Effector CD8-positive, alpha-beta T cell (primary cell): ENCODE measurements around the gene DDX42.
"Not testable (repeated sequence)": the region's sequence is repeated elsewhere in the genome, so short reads cannot be mapped to it uniquely, and the experiment has no call there.

Source experiments
- DNase-seq: peaks from one replicate; lab custom pipeline; 2025; lab: John Stamatoyannopoulos, UW

Gene DDX42

DNA sequence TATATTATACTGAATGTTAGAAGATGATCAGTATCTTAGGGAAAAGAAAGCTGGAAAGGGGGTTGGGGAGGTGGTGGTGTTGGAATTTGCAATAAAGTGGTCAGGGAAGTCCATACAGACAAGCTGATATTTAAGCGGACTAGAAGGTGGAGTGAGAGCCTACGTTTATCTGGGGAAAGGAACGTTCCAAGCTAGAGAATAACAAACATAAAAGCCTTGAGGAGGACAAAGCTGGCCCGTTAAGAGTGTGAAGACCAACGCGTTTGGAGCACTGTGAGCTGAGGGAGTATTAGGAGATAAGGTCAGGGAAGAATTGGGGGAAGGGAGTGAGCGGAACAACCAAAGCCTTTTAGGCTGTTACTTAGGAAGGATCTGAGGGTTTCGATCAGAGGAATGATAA, 1.4 kb downstream of the DDX42 start:
- no peak for DNase-seq

DNA sequence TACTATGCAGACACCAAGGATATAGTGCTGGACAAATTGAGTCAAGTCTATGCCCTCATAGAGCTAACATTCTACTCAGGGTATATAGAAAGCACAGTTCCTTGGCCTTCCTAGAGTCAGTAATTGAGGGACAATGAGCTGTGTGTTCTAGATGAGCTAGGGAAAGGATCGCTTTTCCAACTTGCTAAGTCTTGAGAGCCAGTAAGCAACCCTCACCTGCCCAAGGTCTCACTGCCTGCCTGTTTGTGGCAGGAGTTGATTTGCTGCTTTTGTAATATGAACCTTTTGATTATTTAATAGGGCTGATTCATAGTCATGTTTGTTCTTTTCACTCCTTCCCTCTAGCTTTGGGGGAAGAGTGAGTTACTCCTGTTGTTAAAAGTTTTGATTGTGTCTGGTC, 6.5 kb downstream of the DDX42 start:
- no peak for DNase-seq

DNA sequence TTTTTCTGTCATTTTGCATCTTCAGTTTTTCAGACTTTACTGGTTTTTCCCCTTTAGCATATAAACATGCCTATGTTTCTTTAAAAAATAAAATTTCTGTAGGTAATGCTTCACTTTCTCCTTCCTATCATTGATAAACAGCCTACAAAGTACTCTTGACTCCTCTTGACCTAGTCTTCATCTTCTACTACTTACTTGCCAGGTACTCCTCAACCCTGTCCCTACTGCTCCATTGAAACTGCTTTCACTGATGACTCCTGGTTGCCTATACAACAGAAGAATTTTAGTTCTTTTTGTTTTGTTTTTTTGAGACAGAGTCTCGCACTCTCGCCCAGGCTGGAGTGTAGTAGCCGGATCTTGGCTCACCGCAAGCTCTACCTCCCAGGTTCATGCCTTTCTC, 7.0 kb downstream of the DDX42 start:
- DNase-seq, result no peak

DNA sequence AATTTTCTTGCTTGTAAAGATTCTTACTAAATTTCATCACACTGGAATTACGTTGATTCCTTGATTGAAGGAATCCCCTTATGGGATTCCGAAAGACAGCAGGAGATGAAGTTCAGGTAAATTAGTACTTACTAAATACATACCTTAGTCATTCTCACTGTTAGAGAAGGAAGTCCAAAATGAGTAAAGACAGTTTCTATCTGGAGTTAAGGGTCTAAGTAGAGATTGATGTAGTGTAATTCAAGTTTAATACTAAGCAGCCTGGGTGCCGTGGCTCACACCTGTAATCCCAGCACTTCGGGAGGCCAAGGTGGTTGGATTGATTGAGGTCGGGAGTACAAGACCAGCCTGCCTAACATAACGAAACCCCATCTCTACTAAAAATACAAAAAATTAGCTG, 9.6 kb downstream of the DDX42 start:
- no peak for DNase-seq

DNA sequence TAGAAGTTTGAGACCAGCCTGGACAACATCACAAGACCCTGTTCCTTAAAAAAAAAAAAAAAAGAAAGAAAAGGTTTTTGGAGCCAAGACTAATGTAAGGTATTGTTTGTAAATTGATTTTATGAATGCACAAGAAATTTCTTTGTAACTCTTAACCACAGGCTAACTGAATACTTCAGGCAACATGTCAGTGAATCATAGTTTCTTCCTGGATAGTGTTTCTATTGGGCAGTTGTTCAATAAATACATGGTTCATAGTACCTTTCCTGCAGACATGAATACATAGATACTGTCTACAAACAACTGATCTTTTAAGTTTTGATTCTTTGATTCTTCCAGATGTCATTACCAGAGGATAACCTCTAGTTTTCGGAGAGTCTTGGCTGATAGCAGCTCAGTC, 11.6 kb downstream of the DDX42 start:
- DNase-seq, result no peak

DNA sequence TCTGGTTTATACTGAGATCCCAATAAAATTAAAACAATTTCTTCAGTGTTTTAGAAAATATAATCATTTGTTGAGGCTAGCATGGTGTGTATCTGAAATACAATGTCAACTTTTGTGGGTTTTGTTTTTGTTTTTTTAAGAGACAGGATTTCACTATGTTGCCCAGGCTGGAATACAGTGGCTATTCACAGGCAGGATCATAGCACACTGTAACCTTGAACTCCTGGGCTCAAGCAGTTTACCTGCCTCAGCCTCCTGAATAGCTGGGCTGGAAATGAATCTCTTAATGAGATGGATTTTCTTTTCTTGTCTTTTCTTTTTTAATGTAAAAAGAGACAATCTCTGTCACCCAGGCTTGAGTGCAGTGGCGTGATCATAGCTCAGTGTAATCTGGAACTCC, 12.1 kb downstream of the DDX42 start:
- no peak for DNase-seq

DNA sequence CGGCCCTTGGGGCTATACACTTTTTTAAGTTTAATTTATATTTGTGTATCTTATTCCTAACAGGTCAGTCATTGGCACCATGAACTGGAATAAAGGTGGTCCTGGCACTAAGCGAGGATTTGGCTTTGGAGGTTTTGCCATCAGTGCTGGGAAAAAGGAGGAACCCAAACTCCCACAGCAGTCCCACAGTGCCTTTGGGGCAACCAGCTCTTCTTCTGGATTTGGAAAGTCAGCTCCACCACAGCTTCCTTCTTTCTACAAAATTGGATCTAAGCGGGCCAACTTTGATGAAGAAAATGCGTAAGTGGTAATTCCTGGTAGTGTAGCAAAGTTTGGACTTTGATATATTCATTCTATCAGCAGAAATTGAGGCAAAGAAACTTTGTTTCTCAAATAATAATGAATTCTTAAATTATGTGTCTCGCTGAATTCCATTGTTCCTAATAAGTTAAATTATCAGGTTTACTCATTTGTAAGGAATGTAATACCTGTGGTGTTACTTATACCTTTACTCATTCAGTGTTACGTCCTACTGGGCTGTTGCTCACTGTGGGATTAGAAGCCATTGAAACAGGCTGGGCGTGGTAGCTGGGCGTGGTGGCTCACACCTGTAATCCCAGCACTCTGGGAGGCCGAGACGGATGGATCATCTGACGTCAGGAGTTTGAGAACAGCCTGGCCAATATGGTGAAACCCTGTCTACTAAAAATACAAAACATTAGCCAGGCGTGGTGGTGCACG, 13.2 kb downstream of the DDX42 start:
- DNase-seq, result no peak

DNA sequence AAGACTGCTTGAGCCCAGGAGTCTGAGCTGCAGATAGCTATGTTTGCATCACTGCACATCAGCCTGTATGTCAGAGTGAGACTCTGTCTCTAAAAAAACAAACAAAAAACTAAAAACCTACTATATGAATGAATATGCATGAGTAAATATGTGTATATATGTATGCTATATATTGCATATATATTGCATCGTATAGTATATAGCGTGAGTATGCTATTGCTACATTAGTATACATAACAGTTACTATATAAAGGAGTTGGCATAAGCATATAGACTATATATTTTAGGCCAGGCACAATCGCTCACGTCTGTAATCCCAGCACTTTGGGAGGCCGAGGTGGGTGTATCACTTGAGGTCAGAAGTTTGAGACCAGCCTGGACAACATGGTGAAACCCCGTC, 16.1 kb downstream of the DDX42 start:
- no peak for DNase-seq

DNA sequence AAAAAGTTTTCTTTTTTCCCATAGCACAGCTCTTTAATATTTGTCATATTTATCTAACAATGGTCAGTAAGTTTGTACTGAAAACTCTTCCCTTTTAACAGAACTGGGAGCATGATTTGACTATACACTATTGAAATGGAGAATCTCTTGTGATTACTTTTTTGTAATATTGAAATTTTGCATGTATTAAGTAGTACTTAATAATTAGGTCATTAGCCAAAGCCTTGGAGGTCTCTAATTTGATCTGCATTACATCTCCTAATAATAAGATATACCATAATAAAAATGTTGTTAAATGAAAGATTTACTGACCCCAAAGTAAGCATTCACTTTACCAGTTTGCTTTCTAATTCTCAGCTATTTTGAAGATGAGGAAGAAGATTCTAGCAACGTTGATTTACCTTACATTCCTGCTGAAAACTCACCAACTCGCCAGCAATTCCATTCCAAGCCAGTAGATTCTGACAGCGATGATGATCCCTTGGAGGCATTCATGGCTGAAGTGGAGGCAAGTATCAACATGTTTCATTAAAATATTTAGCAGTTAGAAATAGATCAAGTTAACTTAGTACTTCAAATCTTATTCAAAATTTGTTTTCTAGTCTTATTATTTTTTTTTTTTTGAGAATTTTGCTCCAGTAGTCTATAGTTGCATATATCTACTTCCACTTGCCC, 18.2 kb downstream of the DDX42 start:
- DNase-seq, result no peak

DNA sequence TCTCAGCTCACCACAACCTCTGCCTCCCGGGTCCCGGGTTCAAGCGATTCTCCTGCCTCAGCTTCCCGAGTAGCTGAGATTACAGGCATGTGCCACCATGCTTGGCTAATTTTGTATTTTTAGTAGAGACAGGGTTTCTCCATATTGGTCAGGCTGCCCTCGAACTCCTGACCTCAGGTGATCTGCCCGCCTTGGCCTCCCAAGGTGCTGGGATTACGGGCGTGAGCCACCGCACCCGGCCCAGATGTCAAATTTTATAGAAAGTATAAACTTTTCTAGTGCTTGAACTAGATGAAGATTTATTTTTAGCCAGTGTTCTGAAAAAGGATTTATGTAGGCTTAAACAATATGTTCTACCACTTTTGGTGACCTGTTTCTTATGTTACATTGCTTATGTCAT, 22.4 kb downstream of the DDX42 start:
- not testable (repeated sequence) for DNase-seq

DNA sequence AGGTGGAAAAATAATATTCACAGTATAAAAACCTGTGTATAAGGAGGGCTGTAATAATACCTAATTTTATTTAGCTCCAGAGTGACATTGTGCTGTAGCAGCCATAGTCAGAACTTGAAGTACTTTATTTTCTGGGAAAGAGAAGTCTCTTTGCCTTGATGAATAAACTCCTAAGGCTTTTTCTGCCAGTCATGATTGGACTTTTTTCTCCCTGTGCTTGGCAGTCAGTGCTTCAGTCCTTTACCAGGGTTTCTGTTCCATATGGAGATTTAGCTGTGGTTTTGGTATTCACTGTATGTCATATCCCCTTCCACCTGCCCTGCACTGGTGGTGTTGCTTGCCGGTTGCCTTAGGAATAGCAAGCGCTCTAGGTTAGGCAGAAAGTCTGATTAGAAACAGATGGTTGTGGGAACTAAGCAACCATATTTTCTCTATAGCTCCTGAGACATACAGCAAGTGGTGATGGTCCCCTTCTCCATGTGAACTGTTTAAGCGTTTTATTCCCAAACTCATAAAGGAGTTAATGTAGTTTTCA, 24.7 kb downstream of the DDX42 start:
- no peak for DNase-seq

DNA sequence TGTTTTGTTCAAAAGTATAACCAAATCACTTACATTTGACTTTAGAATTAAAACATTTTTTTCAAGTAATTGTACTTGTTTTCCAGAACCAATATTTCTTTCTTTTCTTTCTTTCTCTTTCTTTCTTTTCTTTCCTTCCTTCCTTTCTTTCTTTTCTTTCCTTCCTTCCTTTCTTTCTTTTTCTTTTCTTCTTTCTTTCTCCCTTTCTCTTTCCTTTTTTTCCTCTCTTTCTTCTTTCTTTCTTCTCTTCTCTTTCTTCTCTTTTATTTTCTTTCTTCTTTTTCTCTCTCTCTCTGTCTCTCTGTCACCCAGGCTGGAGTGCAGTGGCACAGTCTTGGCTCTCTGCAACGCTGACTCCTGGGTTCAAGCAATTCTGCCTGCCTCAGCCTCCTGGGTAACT, 26.8 kb downstream of the DDX42 start:
- no peak for DNase-seq

DNA sequence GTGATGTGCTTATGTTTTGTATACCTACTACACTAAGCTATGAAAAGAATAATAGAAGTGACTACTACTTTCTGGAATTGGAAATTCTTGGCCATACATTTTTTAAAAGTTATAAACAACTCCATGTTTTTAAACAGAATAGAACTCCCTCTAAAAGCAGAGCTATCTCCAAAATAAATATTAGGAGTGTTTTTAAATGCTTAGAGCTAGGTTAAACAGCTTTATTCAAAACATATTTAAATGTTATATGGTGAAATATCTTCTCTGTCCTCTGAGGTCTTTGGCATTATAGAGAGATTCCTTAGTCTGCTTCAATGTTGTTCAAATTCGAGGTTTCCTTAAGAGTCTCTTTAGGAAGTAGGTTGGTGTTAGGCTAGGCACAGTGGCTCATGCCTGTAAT, 30.4 kb downstream of the DDX42 start:
- no peak for DNase-seq

DNA sequence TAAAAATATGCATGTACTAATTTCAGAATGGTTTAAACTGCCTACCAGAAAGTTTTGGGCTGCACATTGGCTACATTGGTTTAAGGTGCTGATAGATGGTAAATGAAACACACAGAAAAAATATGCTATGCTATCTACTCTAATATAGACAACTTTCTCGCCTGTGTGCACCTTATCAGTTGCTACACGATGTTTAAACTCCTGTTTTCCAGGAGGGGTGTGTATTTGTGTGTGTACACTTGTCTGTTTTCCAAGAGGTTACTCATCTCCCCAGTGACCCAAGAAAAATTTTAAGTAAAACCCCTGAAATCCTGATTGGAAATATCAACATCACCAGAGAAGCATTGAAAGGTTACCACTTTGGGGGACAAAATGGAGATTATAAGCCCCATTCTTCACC, 31.6 kb downstream of the DDX42 start:
- no peak for DNase-seq

DNA sequence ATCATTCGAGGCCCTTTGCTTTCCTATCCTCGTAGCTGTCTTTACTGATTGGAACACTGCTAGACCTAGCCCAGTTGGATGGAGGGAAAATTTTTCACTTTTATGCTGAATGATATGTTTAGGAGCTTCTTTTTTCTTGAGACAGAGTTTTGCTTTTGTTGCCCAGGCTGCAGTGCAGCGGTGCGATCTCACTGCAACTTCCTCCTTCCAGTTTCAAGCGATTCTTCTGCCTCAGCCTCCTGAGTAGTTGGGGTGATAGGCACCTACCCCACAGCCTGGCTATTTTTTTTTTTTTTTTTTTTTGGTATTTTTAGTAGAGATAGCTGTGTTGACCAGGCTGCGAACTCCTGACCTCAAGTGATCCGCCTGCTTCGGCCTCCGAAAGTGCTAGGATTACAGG, 36.0 kb downstream of the DDX42 start:
- DNase-seq, result no peak

DNA sequence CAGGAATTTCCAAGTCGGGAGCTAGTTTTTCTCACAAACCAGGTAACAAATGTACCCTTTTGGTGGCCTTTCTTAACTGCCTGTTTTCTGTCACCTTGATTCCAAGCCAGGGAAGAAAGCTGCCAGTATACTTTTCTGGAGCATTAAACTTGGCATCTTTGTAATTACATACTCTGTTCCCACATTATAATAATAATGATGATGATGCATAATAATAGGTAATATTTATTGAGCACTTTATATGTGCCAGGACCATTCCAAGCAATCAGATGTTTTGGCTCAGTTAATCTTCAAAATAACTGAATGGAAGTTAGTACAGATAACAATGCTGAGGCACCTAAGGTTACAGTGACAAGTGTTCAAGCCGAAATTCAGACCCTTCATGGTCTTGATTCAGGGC, 42.2 kb downstream of the DDX42 start:
- DNase-seq, result no peak

DNA sequence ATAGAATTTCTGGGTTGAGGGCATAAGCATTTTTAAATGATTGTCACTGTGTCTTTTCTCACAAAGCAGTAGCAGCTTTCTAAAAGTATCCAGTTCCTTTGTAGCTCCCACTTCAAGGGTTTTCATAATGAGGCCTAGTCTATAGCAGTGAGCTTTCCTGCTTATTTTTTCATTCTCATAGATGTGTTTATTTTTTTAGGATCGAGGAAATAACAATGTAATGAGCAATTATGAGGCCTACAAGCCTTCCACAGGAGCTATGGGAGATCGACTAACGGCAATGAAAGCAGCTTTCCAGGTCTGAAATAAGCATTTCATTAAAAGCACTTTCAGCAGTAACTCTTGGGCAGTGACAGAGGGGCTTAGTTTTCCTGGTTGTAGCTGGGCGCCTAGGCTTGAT, 42.7 kb downstream of the DDX42 start:
- DNase-seq, result no peak

DNA sequence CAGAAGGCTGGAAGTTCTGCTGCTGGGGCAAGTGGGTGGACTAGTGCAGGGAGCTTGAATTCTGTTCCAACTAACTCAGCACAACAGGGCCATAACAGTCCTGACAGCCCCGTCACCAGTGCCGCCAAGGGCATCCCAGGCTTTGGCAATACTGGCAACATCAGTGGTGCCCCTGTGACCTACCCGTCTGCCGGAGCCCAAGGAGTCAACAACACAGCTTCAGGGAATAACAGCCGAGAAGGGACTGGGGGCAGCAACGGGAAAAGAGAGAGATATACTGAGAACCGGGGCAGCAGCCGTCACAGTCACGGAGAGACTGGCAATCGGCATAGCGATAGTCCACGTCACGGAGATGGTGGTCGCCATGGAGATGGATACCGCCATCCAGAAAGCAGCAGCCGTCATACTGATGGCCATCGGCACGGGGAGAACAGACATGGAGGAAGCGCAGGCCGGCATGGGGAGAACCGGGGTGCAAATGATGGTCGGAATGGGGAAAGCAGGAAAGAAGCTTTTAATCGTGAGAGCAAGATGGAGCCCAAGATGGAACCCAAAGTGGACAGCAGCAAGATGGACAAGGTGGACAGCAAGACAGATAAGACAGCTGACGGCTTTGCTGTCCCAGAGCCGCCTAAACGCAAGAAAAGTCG, 43.9 kb downstream of the DDX42 start:
- no peak for DNase-seq

DNA sequence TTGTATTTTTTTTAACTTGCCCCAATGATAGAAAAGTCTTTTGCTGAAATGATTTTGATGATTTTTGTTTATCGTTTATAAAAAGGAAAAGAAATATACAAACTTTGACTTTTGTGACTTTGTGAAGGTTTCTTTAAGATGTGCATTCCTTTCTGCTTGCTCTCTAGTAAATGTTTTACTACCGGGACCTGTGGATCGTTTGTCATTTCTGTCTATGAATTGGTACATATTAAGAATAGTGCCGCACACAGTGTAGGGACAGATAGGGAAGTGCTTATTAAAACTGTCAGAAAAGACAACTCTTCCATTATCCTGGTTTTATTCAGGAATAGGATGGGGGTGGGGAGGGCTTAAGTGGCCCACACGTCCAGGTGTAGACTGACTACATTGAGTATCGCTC, 45.2 kb downstream of the DDX42 start:
- no peak for DNase-seq

DNA sequence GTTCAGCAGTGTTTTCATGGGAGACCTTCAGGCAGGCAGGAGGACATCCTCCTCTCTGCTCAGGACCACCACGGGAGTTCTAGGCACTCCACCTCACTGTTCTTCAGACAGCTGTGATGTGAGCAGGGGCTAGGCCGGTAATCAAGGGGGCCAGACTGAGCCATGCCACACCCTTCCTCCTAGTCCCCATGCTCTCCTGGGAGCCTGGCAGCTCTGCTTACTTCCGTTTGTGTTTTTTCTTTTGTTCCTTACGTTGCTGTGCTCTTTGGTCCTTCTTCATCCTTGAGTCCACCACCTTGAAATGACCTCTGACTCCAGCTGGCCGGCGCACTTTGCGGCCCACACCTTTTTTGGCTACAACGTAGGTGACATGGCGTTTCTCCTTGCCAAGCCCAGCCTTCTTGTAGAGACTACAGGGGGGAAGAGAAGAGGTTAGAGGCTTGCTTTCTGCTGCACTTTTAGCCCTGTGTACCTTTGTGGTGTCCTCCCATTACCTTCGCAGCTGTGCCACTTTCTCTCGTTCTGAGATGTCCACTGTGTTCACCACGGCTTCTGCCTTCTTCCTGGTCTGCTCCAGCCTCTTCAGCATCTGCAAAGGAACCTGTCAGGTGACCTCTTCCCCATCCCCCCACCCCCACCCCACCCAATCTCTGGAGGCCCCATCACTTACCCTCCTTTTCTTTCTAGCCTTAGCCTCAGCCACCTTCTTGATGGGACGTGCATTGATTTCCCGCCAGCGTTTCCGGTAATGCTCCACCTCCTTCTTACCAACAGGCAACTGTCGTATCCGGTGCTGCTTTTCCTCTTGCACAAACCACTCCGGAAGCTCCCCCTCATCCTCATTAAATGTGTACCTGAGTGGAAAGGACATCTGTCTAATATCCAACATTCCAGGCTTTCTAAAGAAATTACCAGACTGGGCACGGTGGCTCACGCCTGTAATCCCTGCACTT, 45.9 kb downstream of the DDX42 start:
- DNase-seq, result no peak

DNA sequence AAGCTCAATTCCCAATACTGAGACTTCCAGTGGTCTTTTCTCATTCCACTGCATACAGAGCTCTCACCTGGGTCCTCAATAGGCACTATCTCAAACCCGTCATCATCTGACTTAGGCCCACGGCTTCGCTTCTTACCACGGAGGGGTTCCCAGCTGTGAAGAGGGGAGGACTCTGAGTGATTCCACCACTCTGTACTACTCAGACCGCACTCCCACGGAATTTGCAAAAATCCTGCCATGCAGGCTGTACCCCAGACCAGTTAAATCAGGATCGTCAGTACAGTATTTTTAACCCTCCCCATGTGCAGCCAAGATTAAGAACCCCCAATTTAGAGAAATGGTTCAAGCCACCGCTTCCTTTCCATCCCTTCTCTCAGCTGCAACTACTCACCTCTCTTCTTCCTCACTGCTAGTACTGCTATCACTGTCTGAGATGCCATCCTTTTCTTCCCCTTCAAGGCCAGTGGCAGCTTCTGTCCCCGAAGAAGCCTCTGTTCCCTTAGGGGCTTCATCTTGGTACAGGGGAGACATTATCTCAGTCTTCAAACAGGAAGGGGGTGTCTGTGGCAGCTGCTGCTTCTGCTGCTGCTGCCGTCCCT, 47.1 kb downstream of the DDX42 start:
- no peak for DNase-seq

DNA sequence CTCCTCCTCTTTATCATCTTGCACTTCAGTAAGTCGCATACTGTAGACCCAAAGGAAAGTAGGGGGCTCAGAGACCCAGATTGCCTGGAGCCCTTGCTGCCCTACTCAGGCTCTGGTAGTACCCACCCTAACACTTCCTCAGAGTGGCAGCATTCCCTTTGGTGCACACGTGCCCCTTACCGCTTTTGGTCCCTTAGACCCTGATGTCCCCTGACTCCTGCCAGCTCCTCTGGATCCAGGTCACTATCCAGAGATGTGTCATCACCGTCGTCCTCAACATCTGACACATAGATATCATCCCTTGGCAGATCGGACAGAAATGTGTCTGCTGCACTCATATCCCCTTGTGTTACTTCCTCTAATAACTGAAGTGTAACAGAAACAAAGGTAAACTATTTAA, 47.8 kb downstream of the DDX42 start:
- no peak for DNase-seq
